ENCODE results near the gene FZD2.
"Not testable (repeated sequence)": the region's sequence is repeated elsewhere in the genome, so short reads cannot be mapped to it uniquely, and the experiment has no call there.

Gene FZD2

GRCh38 chr17:44564429-44564828, 7.1 kb downstream of the FZD2 start:
- CTCF ChIA-PET = interaction anchor here (1.5 kb wide), 1 partner anchor 11 kb away, joined by 3 read pairs; no protein-coding TSS in a partner anchor
- TF ChIP-seq CTCF (IDR thresholded peaks at IDR 0.05; ENCODE audit: control extremely low read depth, extremely low read depth, low read depth, missing control alignments) = no peak
- DNase-seq (ENCODE audit: extremely low spot score) = no peak
- POLR2A ChIA-PET = no interaction called here

GRCh38 chr17:44565866-44566443, 8.7 kb downstream of the FZD2 start:
- peak; percentile 11 for TF ChIP-seq CTCF (IDR thresholded peaks at IDR 0.05; ENCODE audit: control extremely low read depth, extremely low read depth, low read depth, missing control alignments)
- POLR2A ChIA-PET = no interaction called here
- CTCF ChIA-PET = interaction anchor here (1.5 kb wide), 1 partner anchor 10 kb away, joined by 3 read pairs; no protein-coding TSS in a partner anchor
- DNase-seq (ENCODE audit: extremely low spot score) = no peak

- POLR2A ChIA-PET; DNase-seq (ENCODE audit: extremely low spot score): not testable (repeated sequence)
- CTCF ChIA-PET = interaction anchor here (1.1 to 2.1 kb wide), 5 partner anchors 11 to 45 kb away, joined by 3 to 11 read pairs (median 3); no protein-coding TSS in a partner anchor
Measured at GRCh38 chr17:44568311-44568944, 11.1 kb downstream of the FZD2 start.

GRCh38 chr17:44568945-44569858, 11.9 kb downstream of the FZD2 start:
- CTCF ChIA-PET = interaction anchor here (0.8 to 2.1 kb wide), 6 partner anchors 8 to 46 kb away, joined by 3 to 11 read pairs (median 3); no protein-coding TSS in a partner anchor
- TF ChIP-seq CTCF (IDR thresholded peaks at IDR 0.05; ENCODE audit: control extremely low read depth, extremely low read depth, low read depth, missing control alignments) = no peak
- POLR2A ChIA-PET = no interaction called here
- no peak for DNase-seq (ENCODE audit: extremely low spot score)

- CTCF ChIA-PET = no interaction called here
- no peak for TF ChIP-seq CTCF (IDR thresholded peaks at IDR 0.05; ENCODE audit: control extremely low read depth, extremely low read depth, low read depth, missing control alignments)
- POLR2A ChIA-PET = interaction anchor here (0.6 kb wide), 1 partner anchor 649 kb away, joined by 4 read pairs; no protein-coding TSS in a partner anchor
Measured at GRCh38 chr17:44572801-44573200, 15.5 kb downstream of the FZD2 start.

GRCh38 chr17:44575403-44575802, 18.1 kb downstream of the FZD2 start:
- POLR2A ChIA-PET = no interaction called here
- DNase-seq (ENCODE audit: extremely low spot score) = no peak
- TF ChIP-seq CTCF (IDR thresholded peaks at IDR 0.05; ENCODE audit: control extremely low read depth, extremely low read depth, low read depth, missing control alignments) = no peak
- CTCF ChIA-PET = interaction anchor here (1.1 to 1.3 kb wide), 2 partner anchors 10 to 212 kb away, joined by 3 to 4 read pairs; partner anchors contain the start of gene FAM171A2

More at GRCh38 chr17:44572801-44573200, 15.5 kb downstream of the FZD2 start:
- no peak for DNase-seq (ENCODE audit: extremely low spot score)

Data from GM10248 (cell line).